Esophagus squamous epithelium (tissue), 4 donors: ENCODE results near the gene LYRM9.

Experiments
- POLR2A ChIP-seq, 4 donors: fragments of 450-650 bp; IDR thresholded peaks; one replicate each; pipeline ENCODE4 v1.6.1; 2017; ENCODE audit warnings: antibody characterized with exemption in 4 of 4, mild to moderate bottlenecking in 4 of 4, moderate library complexity in 3 of 4
- TF ChIP-seq, protein P1 (sequence below), 6 experiments: fragments of 450-650 bp in 4 of 6; fragments of 200-600 bp in 2 of 6; sonication (generic) in 2 of 6; IDR thresholded peaks; one replicate each; pipeline ENCODE4 v1.5.1; 2016 to 2019; ENCODE audit warnings: antibody characterized with exemption in 6 of 6, mild to moderate bottlenecking in 4 of 6, moderate library complexity in 4 of 6

DNA sequence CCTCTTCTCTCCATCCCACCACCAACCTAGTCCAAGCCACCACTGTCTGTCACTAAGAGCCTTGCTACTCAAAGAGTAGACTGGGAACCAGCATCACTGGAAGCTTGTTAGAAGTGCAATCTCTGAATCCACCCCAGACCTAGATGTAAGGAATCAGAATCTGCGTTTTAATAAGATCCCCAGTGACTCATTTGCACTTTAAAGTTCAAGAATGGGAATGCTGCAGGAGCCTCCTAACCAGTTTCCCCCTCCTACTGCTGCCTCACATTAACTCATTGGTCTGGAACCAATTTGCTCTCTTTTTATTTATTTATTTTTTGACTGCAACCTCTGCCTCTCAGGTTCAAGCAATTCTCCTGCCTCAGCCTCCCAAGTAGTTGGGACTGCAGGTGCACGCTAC, 19.8 kb upstream of the LYRM9 start:
- TF ChIP-seq, protein P1, sequence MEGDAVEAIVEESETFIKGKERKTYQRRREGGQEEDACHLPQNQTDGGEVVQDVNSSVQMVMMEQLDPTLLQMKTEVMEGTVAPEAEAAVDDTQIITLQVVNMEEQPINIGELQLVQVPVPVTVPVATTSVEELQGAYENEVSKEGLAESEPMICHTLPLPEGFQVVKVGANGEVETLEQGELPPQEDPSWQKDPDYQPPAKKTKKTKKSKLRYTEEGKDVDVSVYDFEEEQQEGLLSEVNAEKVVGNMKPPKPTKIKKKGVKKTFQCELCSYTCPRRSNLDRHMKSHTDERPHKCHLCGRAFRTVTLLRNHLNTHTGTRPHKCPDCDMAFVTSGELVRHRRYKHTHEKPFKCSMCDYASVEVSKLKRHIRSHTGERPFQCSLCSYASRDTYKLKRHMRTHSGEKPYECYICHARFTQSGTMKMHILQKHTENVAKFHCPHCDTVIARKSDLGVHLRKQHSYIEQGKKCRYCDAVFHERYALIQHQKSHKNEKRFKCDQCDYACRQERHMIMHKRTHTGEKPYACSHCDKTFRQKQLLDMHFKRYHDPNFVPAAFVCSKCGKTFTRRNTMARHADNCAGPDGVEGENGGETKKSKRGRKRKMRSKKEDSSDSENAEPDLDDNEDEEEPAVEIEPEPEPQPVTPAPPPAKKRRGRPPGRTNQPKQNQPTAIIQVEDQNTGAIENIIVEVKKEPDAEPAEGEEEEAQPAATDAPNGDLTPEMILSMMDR (IDR thresholded peaks at IDR 0.05): no peak
- TF ChIP-seq POLR2A (IDR thresholded peaks at IDR 0.05): no peak
